HG02981 (cell line): ENCODE results near the gene CRTC3.
"Not testable (repeated sequence)": the region's sequence is repeated elsewhere in the genome, so short reads cannot be mapped to it uniquely, and the experiment has no call there.

Source experiments
- ATAC-seq: cut with Tn5 transposase; IDR thresholded peaks from one replicate; pipeline ENCODE4 v1.9.1; 2021; ENCODE audit warnings: mild to moderate bottlenecking, moderate library complexity; ENCODE audit not compliant: unreplicated experiment

Gene CRTC3

GRCh38 chr15:90618330-90619125, 88.8 kb downstream of the CRTC3 start:
- no peak for ATAC-seq

- no peak for ATAC-seq
Measured at GRCh38 chr15:90619468-90619867, 89.7 kb downstream of the CRTC3 start.

- no peak for ATAC-seq
Measured at GRCh38 chr15:90619939-90620338, 90.2 kb downstream of the CRTC3 start.

- ATAC-seq: no peak
Measured at GRCh38 chr15:90620379-90621067, 90.8 kb downstream of the CRTC3 start.

GRCh38 chr15:90623854-90624253, 94.1 kb downstream of the CRTC3 start:
- ATAC-seq: no peak

- no peak for ATAC-seq
Measured at GRCh38 chr15:90624278-90624981, 94.7 kb downstream of the CRTC3 start.

GRCh38 chr15:90625037-90625436, 95.3 kb downstream of the CRTC3 start:
- ATAC-seq: no peak

GRCh38 chr15:90629217-90629616, 99.5 kb downstream of the CRTC3 start:
- ATAC-seq: no peak

GRCh38 chr15:90633360-90633759, 103.6 kb downstream of the CRTC3 start:
- no peak for ATAC-seq

- not testable (repeated sequence) for ATAC-seq
Measured at GRCh38 chr15:90636993-90637392, 107.3 kb downstream of the CRTC3 start.

- ATAC-seq: no peak
Measured at GRCh38 chr15:90637693-90638092, 108.0 kb downstream of the CRTC3 start.

- no peak for ATAC-seq
Measured at GRCh38 chr15:90638201-90638691, 108.5 kb downstream of the CRTC3 start.

- ATAC-seq: no peak
Measured at GRCh38 chr15:90638963-90639362, 109.2 kb downstream of the CRTC3 start.

- no peak for ATAC-seq
Measured at GRCh38 chr15:90640862-90641261, 111.1 kb downstream of the CRTC3 start.

- no peak for ATAC-seq
Measured at GRCh38 chr15:90641581-90642463, 112.1 kb downstream of the CRTC3 start.

GRCh38 chr15:90642464-90643300, 113.0 kb downstream of the CRTC3 start:
- no peak for ATAC-seq

GRCh38 chr15:90643301-90643632, 113.5 kb downstream of the CRTC3 start:
- no peak for ATAC-seq

GRCh38 chr15:90644526-90644925, 114.8 kb downstream of the CRTC3 start:
- no peak for ATAC-seq

- no peak for ATAC-seq
Measured at GRCh38 chr15:90644952-90645725, 115.4 kb downstream of the CRTC3 start.
